HS-5 (cell line): Measurements from ENCODE around the gene ECI1.

ENCODE experiments used
- DNase-seq: peaks from one replicate; pipeline ENCODE4 v3.0.0-alpha.2; 2012; ENCODE audit warnings: low read depth

ECI1 gene

DNA sequence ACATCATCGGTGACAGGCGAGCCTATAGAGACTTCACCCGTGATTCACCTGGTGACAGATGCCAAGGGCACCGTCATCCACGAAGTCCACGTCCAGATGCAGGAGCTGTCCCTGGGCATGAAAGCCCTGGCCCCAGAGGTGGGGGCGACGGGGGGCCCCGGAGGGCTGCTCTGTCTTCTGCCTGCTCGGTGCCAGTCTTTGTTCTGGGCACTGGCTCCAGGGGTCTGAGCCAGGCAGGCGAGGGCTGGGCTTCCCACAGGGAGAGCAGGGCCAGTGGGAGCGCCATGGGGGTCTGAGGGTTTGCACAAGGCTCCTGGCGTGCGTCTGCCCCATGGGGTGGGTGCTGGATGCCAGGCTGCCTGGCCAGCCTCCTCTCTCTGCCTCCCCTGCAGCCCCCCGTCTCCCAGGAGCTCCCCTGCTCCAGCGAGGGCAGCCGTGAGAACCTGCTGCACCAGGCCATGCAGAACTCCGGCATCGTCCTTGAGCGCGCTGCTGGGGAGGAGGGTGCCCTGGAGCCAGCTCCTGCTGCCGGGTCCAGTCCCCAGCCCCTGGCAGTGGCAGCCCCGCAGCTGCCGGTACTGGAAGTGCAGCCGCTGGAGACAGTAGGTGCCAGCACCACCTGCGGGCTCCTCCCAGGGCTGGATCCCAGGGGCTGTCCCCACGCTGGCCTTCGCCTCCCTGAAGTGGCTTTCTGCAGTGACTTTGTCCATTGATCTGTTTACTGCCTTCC is 18.2 kb downstream of the ECI1 start:
- no peak for DNase-seq

DNA sequence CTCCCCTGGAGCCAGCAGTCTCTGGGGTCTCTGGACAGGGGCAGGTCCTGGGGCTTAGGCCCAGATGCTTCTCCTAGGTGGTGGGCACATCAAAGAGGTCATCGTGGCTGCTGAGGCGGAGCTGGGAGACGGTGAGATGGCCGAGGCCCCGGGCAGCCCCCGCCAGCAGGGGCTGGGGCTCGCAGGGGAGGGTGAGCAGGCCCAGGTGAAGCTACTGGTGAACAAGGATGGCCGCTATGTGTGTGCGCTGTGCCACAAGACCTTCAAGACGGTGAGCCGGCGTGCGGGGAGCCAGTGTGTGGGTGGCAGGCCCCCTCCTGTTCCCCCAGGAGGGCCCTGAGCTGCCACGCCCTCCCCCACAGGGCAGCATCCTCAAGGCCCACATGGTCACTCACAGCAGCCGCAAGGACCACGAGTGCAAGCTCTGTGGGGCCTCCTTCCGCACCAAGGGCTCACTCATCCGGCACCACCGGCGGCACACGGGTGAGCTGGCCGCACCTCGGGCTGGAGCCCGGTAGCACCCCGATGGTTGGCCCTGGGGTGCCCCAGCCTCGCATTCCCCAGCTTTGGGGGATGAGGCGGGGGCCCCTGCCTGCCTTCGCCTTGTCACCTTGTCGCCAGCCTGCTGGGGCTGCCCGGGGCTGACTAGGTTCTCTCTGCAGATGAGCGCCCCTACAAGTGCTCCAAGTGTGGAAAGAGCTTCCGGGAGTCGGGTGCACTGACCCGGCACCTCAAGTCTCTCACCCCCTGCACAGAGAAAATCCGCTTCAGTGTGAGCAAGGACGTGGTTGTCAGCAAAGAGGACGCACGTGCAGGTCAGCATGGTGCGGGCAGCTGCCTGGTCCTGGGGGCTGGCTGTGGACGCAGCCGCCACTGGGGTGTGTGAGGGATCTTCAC is 19.0 kb downstream of the ECI1 start:
- DNase-seq, result no peak

DNA sequence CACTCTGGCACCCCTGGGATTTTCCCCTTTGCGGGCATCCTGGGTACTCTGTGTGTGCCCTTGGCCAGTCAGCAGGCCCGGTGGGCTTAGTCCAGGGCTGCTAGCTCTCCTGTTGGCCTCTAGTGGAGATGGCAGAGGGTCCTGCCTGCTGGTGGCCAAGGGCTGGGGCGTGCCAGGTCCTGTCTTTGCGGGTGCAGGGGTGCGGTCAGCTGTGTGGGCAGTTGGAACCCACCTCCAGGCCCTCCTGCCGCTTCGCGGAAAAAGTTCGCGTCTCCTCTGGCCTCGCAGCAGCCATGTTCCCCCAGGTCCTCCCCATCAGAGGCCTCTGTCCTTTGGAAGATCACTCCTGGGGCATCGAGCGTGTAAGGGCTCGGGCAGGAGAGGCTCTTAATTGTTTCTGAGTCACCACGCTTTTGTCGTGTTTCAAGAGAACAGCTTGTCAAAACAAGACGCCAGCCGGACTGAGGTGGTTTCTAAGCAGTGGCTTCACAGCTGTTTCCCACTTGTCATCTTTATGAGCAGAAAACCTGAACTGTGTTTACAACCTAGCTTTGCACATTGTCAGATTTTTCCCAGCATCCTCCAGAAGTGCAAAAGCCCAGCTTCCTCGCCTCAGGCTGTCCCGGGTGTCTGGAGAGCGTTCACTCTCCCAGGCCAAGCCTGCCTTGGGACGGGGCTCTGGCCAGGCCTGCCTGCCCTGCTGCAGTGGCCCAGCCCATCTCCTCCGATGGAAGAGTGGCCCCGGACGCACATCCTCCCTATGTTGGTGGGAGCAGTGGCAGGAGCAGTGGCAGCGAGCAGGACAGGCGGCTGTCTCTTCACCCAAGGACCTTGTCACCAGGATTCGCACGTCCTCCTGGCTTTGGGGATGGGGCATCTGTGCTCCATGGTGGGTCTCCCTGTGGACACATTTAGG is 20.1 kb downstream of the ECI1 start:
- DNase-seq, result no peak

DNA sequence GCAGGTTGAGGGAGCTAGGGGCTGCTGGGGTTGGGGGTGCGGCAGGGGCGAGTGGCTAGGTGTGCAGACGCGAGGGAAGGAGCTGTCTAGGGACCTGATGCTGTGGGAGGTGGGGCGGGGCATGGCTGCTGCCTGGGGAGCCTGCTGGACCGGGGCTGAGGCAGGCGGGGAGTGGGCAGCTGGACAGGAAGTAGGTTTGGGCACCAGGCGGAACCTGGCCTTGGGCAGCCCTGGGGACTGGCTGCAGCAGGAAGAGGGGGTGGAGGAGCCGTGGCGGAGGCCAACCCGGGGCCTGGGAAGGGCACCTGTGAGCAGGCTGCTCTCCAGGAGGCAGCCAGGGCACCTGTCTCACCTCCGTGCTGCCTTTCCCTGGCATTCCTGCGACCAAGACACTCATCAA is 21.0 kb downstream of the ECI1 start:
- no peak for DNase-seq

DNA sequence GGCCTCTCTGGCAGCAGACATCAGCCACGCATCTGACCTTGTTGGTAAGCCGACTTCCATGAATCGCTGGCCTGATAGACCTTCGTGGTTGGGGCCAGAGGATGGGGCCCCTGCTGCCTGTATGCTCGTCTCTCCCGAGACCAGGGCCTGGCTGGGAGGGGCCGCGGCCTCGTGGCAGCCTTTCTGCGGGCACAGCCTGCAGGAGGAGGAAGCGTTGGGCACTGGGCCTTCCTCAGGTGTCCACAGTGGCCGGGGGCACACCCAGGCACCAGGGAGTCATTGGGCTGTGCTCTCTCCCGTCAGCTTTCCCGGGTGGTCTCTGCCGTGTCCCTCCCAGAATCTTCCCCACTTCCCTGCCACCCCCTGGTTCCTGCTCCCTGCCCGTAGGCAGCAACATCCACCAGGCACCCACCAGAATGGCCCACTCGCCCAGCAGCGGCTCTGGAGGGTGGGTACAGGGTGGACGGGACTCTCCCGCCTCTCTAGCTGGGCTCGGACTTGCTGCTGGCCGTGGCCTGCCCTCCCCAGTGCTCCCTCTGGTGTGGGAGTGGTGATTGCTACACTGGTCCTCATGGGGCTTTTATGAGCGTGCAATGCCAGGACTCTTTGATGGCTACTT is 21.6 kb downstream of the ECI1 start:
- DNase-seq, result no peak

DNA sequence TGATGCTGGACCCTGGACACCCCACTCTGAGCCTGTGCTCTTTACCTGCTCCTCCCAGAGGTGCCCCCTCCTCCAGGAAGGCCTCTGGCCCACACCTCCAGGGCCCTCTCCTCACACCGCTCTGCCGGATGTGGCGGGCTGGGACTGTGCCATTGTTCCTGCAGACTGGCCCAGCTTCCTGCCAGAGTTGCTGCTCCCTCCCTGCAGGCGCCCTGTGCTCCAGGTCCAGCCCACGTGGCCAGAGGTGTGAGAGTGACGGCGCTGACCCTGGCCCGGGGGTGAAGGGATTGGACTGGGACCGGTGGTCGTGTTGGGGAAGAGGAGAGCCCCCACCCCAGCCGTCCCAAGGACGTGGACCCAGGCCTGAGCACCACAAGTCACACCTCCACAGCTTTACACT is 22.3 kb downstream of the ECI1 start:
- no peak for DNase-seq

DNA sequence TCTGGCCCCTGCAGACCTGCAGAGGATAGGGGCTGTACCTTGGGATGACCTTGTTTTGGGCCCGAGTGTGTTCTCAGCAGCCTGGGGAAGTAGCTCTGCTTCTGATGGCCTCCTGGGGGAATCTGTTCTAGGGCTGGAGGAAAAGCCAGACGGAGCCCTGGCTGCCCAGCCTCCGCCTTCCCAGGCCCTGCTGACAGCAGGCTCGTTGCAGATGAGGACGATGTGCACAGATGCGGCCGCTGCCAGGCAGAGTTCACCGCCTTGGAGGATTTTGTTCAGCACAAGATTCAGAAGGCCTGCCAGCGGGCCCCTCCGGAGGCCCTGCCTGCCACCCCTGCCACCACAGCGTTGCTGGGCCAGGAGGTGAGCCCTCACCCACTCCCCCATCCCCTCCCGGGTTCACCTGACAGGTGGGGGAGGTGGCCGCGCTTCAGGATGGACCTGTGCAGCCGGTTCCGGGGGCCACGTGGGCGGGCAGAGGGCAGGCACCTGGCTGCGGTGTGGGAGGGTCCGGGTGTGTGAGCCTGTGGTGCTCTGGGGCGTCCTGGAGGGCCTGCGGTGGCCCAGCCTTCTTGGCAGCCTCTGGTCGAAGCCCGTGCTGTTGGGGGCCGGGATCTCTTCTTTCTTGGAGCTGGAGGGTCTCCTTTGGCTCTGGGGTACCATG is 23.1 kb downstream of the ECI1 start:
- DNase-seq, result no peak

DNA sequence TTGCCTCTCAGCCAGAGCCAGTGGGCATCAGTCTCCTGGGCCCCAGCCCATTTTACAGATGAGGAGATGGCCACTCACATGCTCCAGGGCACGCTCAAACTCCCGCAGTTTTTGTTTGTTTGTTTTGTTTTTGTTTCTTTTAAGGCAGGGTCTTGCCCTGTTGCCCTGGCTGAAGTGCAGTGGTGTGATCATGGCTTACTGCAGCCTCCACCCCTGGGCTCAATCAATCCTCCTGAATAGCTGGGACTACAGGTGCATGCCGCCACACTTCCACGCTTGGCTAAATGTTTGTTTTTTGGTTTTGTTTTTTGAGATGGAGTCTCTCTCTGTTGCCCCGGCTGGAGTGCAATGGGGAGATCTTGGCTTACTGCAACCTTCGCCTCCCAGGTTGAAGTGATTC is 24.5 kb downstream of the ECI1 start:
- DNase-seq, result no peak

DNA sequence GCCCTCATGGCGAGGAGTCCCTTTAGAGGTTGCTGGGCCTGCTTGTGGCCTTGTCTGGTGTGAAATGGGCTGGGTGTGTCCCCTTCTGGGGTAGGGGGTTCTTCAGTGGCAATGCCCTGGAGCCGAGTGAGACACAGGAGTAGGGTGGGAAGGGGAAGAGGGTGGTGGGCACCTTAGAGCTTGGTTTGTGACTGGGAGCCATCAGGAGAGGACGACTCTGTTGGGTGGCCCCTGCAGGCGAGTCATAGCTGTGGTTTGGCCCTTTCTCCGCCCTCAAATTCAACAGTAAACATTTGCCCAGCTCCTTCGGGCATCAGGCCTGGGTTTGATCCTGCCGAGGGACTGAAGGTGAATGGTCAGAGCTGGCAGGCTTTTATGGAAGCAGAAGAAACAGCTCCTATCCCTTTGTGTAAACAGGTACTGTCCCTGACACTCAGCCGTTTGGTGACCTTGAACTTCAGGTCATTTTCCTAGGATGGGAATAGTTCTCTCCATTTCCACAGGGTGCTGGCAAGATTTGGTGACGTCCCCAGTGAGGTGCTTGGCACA is 25.1 kb downstream of the ECI1 start:
- DNase-seq, result no peak

DNA sequence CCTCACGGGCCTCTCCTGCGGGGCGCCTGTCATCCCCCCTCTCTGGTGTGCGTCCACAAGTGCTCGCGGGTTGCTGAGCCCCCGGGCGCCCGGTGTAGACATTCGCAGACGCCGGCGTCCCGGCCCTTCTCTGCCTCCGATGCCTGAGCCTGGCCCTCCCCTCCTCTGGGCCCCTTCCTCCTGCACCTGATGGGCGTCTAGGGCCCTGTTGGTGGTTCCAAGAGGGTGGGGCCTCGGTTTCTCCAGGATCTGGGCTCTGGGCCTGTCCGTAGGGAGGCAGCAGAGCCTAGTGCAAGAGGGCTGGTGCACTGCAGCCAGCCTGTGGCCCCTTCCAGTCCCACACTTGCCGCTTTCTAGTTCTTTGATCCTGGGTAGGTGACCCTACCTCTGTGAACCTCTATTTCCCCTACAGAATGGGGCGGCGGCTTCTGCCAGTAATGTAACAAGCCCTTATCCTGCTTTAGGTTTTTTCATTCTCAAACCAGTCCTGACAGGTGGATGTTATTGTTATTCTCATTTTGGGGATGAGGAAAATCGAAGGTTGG is 27.4 kb downstream of the ECI1 start:
- no peak for DNase-seq

DNA sequence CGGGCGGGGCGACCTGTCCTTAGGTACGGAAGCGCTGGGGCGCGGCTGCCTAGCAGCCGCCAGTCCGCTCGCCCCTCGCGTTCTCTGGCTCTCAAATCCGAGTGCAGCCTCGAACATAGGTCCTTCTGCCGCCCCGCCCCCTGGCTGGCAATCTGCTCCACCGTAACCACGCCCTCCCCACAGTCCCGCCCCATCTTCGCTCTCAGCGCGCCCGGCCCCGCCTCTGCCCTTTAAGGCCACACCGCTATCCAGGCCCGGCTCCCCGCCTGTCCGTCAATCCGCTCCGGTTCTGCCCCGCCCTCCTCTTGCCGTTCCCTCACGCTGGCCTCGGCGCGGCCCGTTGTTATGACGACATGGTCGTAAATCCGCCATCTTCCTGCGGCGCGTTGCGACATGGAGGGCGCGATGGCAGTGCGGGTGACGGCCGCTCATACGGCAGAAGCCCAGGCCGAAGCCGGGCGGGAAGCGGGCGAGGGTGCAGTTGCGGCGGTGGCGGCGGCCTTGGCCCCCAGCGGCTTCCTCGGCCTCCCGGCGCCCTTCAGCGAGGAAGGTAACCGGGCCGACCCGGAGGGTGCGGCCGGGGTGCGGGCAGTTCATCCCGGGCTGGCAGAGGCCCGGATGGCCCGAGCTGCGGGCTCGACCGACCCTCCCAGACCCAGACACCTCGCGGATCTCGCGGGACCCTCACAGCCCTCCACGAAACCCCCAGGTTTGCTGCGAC is 28.0 kb downstream of the ECI1 start, which contains the start of gene E4F1:
Gene E4F1 (plus strand): TSS at position 371 of the 721 bp plus-strand sequence. CDS start 23 bp downstream, at position 394.
- peak; percentile 93 for DNase-seq

DNA sequence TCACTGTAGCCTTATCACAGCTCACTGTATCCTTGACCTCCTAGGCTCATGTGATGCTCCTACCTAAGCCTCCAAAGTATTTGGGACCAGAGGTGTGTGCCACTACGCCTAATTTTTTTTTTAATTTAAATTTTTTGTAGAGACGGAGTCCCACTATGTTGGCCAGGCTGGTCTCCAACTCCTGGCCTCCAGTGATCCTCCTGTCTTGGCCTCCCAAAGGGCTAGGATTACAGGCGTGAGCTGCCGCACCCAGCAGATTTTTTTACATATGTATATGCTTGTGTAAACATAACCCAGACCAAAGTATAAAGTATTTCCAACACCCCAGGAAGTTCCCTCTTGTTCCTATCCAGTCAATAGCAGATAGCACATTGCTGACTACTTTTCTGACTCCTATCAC is 35.1 kb downstream of the ECI1 start:
- no peak for DNase-seq

DNA sequence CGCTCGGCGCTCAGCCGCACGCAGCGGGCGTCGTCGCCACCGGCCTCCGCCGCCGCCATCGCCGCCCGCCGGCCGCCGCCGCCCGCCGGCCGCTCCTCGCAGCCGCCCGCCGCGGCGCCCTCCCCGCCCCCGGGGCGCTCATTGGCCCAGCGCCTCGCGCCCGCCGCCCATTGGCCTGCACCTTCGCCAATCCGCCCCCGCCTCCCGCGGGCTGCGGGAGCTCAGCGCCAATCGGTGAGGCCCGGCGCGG is 36.7 kb downstream of the ECI1 start, which contains the start of gene PGP:
Gene PGP (minus strand): TSS at position 122 of the 250 bp plus-strand sequence. CDS start 63 bp downstream, at position 59.
- no peak for DNase-seq

DNA sequence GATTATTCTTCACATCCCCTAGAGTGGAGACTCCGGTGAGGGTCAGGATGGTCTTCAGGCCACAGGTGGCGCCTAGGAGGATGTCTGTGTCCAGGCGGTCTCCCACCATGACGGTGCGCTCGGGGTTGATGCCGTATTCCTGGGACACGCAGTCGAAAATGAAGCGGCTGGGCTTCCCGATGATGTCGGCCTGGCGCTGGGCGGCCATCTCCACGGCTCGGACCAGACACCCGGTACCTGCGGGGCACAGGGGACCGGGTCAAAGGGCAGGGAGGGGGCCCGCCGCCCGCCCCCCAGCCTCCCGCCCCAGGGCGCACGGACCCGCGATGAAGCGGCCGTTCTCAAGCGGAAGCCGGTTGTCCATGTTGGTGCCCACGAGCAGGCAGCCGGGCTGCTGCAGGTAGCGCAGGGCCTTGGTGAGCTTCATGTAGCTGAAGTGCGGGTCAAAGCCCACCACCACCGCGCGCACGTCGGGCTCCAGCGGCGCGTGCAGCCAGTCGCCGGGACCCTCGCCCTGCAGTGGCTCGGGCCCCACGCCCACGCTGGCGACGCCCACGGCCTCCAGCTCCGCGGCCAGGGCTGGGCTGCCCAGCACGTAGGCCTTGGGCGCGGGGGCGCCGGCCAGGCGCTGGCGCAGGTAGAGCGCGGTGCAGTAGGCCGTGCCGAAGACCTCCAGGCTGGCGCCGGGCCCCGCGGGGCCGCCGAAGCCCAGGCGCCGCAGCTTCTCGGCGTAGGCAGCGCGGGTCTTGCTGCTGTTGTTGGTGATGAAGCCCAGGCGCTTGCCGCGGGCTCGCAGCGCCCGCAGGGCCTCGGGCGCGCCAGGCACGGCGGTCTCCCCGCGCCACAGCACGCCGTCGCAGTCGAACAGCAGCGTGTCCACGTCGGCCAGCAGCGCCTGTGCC is 37.3 kb downstream of the ECI1 start:
- DNase-seq, result no peak

DNA sequence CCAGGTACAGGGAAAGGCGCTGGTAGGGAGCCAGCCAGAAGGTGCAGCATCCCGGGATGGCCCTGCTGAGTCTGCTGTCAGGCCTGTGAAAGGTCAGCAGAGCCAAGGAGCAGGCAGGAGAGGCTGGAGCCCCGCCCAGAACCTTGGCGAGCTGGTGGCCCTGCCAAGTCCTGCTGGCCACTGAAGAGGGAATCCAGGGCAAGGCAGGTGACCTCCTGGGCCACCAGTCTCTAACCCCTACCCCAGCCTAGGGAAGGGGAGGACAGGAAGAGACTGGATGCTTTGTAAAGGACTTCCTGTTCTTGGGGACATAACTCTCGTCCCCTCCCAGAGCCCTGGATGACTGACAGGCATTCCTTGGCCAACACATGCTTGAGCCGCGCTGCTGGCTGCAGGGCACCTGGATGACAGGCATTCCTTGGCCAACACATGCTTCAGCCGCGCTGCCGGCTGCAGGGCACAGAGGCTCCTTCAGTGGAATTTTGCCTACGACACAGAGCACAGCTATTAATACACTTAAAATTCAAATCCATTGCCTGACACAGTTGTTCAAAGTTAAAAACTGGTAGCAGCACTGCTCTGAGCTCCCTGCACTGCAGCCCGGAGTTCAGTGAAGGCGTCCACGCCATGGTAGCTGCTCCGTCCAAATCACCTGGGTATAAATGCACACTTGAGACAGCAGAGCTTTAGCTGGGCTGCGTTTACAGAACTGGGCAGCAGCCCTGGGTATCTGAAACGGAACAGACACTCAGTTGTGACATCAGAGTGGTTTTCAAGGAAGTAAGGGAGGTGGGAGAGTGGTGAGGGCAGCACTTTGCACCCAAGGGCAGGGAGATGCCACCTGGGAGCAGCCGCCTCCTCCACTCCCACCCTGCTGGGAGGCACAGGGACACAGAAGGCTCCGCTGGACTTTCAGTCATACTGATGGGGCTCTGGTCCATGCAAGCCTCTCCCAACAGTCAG is 38.7 kb downstream of the ECI1 start:
- no peak for DNase-seq

DNA sequence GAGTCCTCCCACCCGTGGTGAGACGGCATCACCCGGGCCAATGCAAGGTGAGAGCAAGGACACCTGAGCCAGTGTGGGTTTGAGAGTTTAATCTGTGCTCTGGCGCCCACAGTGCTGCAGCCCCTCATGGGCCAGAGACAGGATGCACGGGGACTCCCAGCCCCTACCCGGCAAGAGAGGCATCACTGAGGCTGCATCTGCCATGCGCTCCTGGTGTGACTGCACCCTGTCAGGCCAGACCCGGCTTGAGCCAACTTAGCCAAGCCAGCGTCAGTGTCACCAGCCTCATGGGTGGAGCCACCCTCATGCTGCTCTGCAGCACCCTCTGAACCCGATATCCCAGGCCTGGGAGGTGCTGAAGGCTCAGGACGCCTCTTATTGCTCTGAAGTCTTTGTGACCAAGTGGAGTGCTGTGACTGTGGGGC is 39.5 kb downstream of the ECI1 start:
- no peak for DNase-seq
